ENCODE results near the gene NFATC4.
"Not testable (repeated sequence)": the region's sequence is repeated elsewhere in the genome, so short reads cannot be mapped to it uniquely, and the experiment has no call there.

GRCh38 chr14:24371605-24372004, 3.6 kb downstream of the NFATC4 start:
- TF ChIP-seq POLR2AphosphoS5, POLR2A (IDR thresholded peaks at IDR 0.05): not testable (repeated sequence)
- TF ChIP-seq, protein P1, sequence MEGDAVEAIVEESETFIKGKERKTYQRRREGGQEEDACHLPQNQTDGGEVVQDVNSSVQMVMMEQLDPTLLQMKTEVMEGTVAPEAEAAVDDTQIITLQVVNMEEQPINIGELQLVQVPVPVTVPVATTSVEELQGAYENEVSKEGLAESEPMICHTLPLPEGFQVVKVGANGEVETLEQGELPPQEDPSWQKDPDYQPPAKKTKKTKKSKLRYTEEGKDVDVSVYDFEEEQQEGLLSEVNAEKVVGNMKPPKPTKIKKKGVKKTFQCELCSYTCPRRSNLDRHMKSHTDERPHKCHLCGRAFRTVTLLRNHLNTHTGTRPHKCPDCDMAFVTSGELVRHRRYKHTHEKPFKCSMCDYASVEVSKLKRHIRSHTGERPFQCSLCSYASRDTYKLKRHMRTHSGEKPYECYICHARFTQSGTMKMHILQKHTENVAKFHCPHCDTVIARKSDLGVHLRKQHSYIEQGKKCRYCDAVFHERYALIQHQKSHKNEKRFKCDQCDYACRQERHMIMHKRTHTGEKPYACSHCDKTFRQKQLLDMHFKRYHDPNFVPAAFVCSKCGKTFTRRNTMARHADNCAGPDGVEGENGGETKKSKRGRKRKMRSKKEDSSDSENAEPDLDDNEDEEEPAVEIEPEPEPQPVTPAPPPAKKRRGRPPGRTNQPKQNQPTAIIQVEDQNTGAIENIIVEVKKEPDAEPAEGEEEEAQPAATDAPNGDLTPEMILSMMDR (IDR thresholded peaks at IDR 0.05), result not testable (repeated sequence)

Data from sigmoid colon (tissue), 4 donors.